Astrocyte of the cerebellum (primary cell): Measurements from ENCODE around the gene TTLL5.
A peak's percentile ranks its signal among the peaks of the same experiment; 100 is the strongest.

Experiments
- DNase-seq: peaks from one replicate; pipeline ENCODE4 v3.0.0-alpha.2; 2011; ENCODE audit warnings: low read depth
- H3K4me3 ChIP-seq: 2 replicates; pipeline ENCODE4 v1.5.1; 2011; ENCODE audit warnings: mild to moderate bottlenecking, low read depth, low read length, moderate library complexity
- in situ Hi-C: cut with HindIII; loops from 2 replicates; pipeline ENCODE4 v1.10.0; 2017; ENCODE audit warnings: low sequenced_read_pairs
- TF ChIP-seq, protein P1 (sequence below): IDR thresholded peaks from 2 replicates; pipeline ENCODE4 v1.5.1; 2012; ENCODE audit warnings: low read length, low read depth, moderate library complexity, mild to moderate bottlenecking; ENCODE audit errors: missing control alignments

Gene TTLL5

GRCh38 chr14:75812622-75813021 is 151.6 kb downstream of the TTLL5 start:
- no peak for DNase-seq
- H3K4me3 ChIP-seq = no peak overlapping the region
- in situ Hi-C loops = loop anchor here (5.0 kb wide), 1 partner anchor 90 kb away; no protein-coding TSS in a partner anchor
- TF ChIP-seq, protein P1, sequence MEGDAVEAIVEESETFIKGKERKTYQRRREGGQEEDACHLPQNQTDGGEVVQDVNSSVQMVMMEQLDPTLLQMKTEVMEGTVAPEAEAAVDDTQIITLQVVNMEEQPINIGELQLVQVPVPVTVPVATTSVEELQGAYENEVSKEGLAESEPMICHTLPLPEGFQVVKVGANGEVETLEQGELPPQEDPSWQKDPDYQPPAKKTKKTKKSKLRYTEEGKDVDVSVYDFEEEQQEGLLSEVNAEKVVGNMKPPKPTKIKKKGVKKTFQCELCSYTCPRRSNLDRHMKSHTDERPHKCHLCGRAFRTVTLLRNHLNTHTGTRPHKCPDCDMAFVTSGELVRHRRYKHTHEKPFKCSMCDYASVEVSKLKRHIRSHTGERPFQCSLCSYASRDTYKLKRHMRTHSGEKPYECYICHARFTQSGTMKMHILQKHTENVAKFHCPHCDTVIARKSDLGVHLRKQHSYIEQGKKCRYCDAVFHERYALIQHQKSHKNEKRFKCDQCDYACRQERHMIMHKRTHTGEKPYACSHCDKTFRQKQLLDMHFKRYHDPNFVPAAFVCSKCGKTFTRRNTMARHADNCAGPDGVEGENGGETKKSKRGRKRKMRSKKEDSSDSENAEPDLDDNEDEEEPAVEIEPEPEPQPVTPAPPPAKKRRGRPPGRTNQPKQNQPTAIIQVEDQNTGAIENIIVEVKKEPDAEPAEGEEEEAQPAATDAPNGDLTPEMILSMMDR = no peak

DNA sequence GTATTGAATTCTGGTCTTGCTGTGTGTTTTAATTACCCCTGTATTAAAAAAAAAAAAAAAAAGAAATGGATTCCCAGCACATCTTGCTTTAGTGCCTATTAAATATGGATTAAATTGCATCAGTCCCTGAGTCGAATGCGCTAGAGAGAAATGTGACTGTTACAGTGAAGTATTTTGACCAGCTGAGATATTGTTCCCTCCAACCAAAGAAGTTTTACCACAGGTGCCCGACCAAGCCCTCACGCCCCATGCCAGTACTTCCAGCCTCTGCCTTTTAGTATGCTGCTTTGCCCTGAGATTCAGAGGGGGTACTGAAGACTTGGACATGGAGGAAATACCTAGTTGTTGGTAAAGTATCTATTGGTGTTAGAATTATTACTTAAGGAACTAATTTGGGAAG is 159.7 kb downstream of the TTLL5 start:
- TF ChIP-seq, protein P1 = no peak
- in situ Hi-C loops = no loop called here
- DNase-seq = no peak
- no peak overlapping the region for H3K4me3 ChIP-seq

- in situ Hi-C loops = no loop called here
- no peak overlapping the region for H3K4me3 ChIP-seq
- TF ChIP-seq, protein P1 = no peak
- DNase-seq = no peak
These were observed 160.9 kb downstream of the TTLL5 start for GRCh38 chr14:75821831-75822521.

DNA sequence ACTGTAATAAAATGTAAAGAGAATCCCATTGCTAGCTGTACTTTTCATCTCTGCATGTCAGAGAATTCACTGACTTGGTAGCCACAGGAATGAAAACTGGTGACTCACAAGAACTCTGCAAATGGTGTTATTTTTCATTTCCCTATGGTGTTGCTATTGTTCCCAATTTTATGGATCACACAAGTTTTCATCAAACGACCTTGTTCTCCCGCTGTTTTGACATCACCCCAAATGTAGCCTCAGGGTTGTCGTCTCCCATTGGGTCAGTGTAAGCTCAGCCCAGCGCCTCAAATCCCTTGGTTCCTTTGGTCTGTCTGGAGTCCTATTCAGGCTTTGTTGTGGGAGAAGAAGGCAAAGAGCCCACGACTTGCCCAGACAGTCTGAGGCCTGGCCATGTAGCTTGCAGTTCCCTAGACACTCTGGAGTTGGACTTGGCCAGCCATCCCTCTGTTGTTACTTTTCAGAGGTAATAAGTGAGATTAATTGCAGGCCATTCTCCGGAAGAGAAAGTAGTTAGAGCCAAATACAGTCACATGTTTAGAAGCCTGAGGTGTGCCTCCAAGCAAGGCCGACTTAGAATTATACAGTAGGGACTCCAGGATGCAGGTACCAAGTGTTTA is 161.6 kb downstream of the TTLL5 start:
- no peak overlapping the region for H3K4me3 ChIP-seq
- DNase-seq = peak; percentile 97
- TF ChIP-seq, protein P1 = no peak
- in situ Hi-C loops = no loop called here

DNA sequence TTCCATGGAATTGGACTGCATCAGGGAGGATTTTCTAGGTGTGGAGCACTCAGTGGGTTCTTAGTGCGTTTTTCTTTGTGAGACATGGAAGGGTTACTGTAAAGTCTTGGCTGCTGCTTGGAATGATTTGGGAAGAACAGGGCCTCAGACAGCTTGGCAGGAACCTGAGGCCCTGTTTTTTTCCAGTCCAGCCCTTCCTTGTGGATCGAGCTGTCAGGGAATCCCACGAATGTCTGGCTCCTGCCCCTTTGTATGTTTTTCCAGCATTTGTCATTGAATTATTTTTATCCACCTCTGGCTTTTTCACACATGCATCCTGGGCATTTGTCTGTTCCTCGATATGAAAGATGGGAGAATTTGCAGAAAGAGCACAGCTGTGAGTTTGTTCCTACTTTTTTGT is 162.3 kb downstream of the TTLL5 start:
- DNase-seq = no peak
- TF ChIP-seq, protein P1 = no peak
- H3K4me3 ChIP-seq = no peak overlapping the region
- in situ Hi-C loops = no loop called here

DNA sequence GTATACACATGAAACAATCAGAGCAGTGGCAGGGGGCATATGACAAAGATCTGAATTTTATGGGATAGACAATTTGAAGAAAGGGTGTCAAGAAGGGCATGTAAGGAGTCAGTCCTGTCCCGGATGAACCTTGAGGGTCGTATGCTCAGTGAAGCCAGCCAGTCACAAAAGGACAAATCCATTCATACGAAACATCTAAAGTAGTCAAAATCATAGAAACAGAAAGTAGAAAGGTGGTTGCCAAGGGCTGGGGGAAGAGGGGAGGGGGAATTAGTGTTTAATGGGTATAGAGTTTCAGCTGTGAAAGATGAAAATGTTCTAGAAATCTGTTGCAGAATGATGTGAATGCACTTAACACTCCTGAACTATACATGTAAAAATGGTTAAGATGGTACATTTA is 163.3 kb downstream of the TTLL5 start:
- in situ Hi-C loops = no loop called here
- DNase-seq = no peak
- TF ChIP-seq, protein P1 = no peak

More for the DNA sequence above, 163.3 kb downstream of the TTLL5 start:
- H3K4me3 ChIP-seq = no peak overlapping the region
